PC-3 (cell line): Measurements from ENCODE around the gene CHMP6. TPM values are rescaled to one million over a fixed set of nuclear protein-coding genes. Genes with fewer than 3 reads are reported as not detected.

Experiments used
- ATAC-seq: fragments of 200-7000 bp; cut with Tn5 transposase; 2 replicates; pipeline ENCODE4 v1.9.1; 2020; ENCODE audit warnings: mild to moderate bottlenecking, moderate library complexity
- BruUV-seq: library from RNA; stranded (reverse); fragments of 400-500 nt; replicated peaks from 2 replicates; lab custom pipeline; 2021; lab: Mats Ljungman, UMichigan
- CTCF ChIA-PET: fragments of 300-600 bp; sonication (Branson Sonifier 250); formaldehyde crosslinking; loops from one replicate; lab custom pipeline; 2022; ENCODE audit warnings: antibody characterized with exemption; lab: Charles Lee
- POLR2A ChIA-PET: fragments of 300-600 bp; sonication (Branson Sonifier 250); formaldehyde crosslinking; loops from one replicate; lab custom pipeline; 2022; ENCODE audit warnings: antibody characterized with exemption; ENCODE audit not compliant: unreplicated experiment; lab: Charles Lee
- DNase-seq: peaks from one replicate; pipeline ENCODE4 v3.0.0-alpha.2; 2015
- H2AFZ ChIP-seq: fragments of 300-600 bp; sonication (generic); 2 replicates; pipeline ENCODE4 v1.6.0; 2016; ENCODE audit warnings: antibody characterized with exemption, low read length
- H3F3A ChIP-seq: fragments of 300-600 bp; sonication (generic); one replicate; pipeline ENCODE4 v1.6.0; 2017; ENCODE audit warnings: antibody characterized with exemption, low read length, control low read depth, mild to moderate bottlenecking; ENCODE audit not compliant: unreplicated experiment
- H3K27ac ChIP-seq: fragments of 300-600 bp; sonication (generic); 2 replicates; pipeline ENCODE4 v1.5.1; 2016; ENCODE audit warnings: mild to moderate bottlenecking, low read length
- H3K27me3 ChIP-seq: fragments of 300-600 bp; sonication (generic); 2 replicates; pipeline ENCODE4 v1.6.1; 2016; ENCODE audit warnings: low read length, mixed read lengths
- H3K36me3 ChIP-seq: fragments of 300-600 bp; sonication (generic); 2 replicates; pipeline ENCODE4 v1.6.1; 2016; ENCODE audit warnings: low read depth, mixed run types, low read length, mixed read lengths
- H3K4me1 ChIP-seq: fragments of 300-600 bp; sonication (generic); 2 replicates; pipeline ENCODE4 v1.5.1; 2016; ENCODE audit warnings: low read length; ENCODE audit not compliant: insufficient read depth
- H3K4me2 ChIP-seq: fragments of 300-600 bp; sonication (generic); 2 replicates; pipeline ENCODE4 v1.6.0; 2016; ENCODE audit warnings: low read length
- H3K4me3 ChIP-seq: fragments of 300-600 bp; sonication (generic); 2 replicates; pipeline ENCODE4 v1.5.1; 2016; ENCODE audit warnings: mild to moderate bottlenecking, low read length, mixed read lengths
- H3K79me2 ChIP-seq: fragments of 300-600 bp; sonication (generic); 2 replicates; pipeline ENCODE4 v1.6.1; 2017; ENCODE audit warnings: low read length, mixed read lengths
- H3K9ac ChIP-seq: fragments of 300-600 bp; sonication (generic); 2 replicates; pipeline ENCODE4 v1.6.0; 2016; ENCODE audit warnings: mild to moderate bottlenecking, low read length
- H3K9me2 ChIP-seq: fragments of 300-600 bp; sonication (generic); replicated peaks from 2 replicates; pipeline ENCODE4 v1.6.1; 2016; ENCODE audit warnings: mixed run types, low read length, mixed read lengths
- H3K9me3 ChIP-seq: fragments of 300-600 bp; sonication (generic); 2 replicates; pipeline ENCODE4 v1.6.1; 2016; ENCODE audit warnings: low read length, mixed read lengths
- H4K20me1 ChIP-seq: fragments of 300-600 bp; sonication (generic); 2 replicates; pipeline ENCODE4 v1.6.1; 2016; ENCODE audit warnings: low read length, mixed read lengths
- CTCF ChIP-seq: fragments of 300-600 bp; sonication (generic); conservative IDR thresholded peaks from 2 replicates; pipeline ENCODE4 v1.5.1; 2017; ENCODE audit warnings: antibody characterized with exemption, low read depth, mild to moderate bottlenecking, low read length
- EZH2 ChIP-seq: fragments of 300-600 bp; sonication (generic); IDR thresholded peaks from one replicate; pipeline ENCODE4 v1.6.1; 2017; ENCODE audit warnings: antibody characterized with exemption, mild to moderate bottlenecking, low read length; ENCODE audit not compliant: unreplicated experiment
- EZH2phosphoT487 ChIP-seq: fragments of 300-600 bp; sonication (generic); IDR thresholded peaks from 2 replicates; pipeline ENCODE4 v1.6.1; 2018; ENCODE audit warnings: mild to moderate bottlenecking, antibody characterized with exemption, low read length, borderline replicate concordance
- intact Hi-C: fragments of 100-400 bp; cut with micrococcal nuclease; formaldehyde crosslinking; loops from 2 replicates; pipeline ENCODE4 v1.9.0; 2023
- total RNA-seq: library from RNA; depleted of rRNA; stranded (reverse); fragments of >200 nt; gene quantifications from 2 replicates; pipeline ENCODE4 v1.2.3, GENCODE V29; 2014

The CHMP6 gene
- total RNA-seq, 1 experiment from 2014 or later, result 26.1 TPM

DNA sequence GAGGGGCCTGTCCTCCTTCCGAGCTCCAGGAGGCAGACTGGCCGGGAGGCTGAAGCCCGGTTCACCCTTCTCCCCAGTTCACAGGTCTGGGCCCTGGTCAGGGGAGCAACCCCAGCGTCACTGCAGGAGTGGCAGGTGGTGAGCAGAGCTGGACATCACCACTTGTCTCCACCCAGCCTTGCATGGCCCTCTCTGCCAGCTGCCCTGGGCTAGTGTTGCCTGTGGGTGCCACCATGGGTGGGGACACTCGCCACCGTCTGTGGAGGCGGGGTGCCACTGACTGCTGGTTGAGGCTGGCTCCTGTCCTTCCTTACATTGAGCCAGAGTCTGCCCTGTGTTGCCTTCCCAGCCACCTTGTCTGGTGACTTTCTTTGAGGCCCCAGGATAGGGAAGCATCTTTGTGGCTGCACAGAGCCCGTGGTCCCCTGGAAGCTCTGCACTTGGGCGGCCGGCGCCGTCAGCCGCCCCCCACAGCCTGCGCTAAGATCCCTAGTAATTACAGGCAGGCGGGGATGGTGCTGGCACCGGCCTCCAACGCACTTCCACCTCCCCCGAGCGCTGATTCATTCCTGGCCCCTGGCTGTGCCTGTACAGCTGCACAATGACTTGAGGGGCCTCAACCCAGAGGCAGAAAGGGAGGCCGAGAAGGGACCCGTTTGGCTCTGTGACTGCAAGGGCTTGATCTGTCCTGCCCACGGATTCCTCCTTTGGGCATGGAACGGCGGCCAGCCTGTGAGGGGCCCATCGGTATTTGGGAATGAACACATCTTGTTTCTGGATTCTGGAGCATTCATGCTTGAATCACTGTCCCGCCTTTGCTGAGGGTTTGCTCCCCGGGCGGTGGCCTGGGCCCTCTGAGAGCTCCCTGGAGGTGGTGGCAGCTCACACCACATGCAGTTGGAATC lies 48.5 kb downstream of the CHMP6 start:
- H3K9me3 ChIP-seq, result no peaks in the 10 kb centered on the region
- no peak overlapping the region for H2AFZ ChIP-seq
- peak; percentile 2; the same call in 1 of the 2 replicates for ATAC-seq
- H3K27ac ChIP-seq, result peak overlapping the region; percentile 32; the same call in 1 of the 2 replicates
- BruUV-seq, result no TSS peak
- DNase-seq, result peak; percentile 65
- H3K79me2 ChIP-seq, result peaks cover 97% of the 10 kb centered on the region
- no peak for TF ChIP-seq CTCF
- no peak for TF ChIP-seq EZH2
- no peak for TF ChIP-seq EZH2phosphoT487
- H3K4me3 ChIP-seq, result peak overlapping the region; percentile 10; the same call in 1 of the 2 replicates
- POLR2A ChIA-PET, result no interaction called here
- H3K36me3 ChIP-seq, result peaks cover 3% of the 10 kb centered on the region; the same call in 1 of the 2 replicates
- H3F3A ChIP-seq, result no peaks in the 10 kb centered on the region
- no peaks in the 10 kb centered on the region for H3K27me3 ChIP-seq
- no peak overlapping the region for H3K9ac ChIP-seq
- intact Hi-C loops, result no loop called here
- CTCF ChIA-PET, result no interaction called here
- H3K9me2 ChIP-seq, result no peaks in the 10 kb centered on the region
- H4K20me1 ChIP-seq, result peaks cover 67% of the 10 kb centered on the region
- peaks cover 67% of the 10 kb centered on the region for H3K4me1 ChIP-seq
- H3K4me2 ChIP-seq, result peak overlapping the region; percentile 71

GRCh38 chr17:81040791-81041337 lies 49.2 kb downstream of the CHMP6 start:
- H3K27ac ChIP-seq, result peak overlapping the region; percentile 32; the same call in 1 of the 2 replicates
- peaks cover 100% of the 10 kb centered on the region for H3K79me2 ChIP-seq
- peaks cover 72% of the 10 kb centered on the region for H4K20me1 ChIP-seq
- no peak overlapping the region for H2AFZ ChIP-seq
- H3K4me2 ChIP-seq, result peak overlapping the region; percentile 71
- peaks cover 74% of the 10 kb centered on the region for H3K4me1 ChIP-seq
- POLR2A ChIA-PET, result no interaction called here
- peak overlapping the region; percentile 10; the same call in 1 of the 2 replicates for H3K4me3 ChIP-seq
- BruUV-seq, result no TSS peak
- peaks cover 3% of the 10 kb centered on the region; the same call in 1 of the 2 replicates for H3K36me3 ChIP-seq
- no peaks in the 10 kb centered on the region for H3K9me3 ChIP-seq
- intact Hi-C loops, result no loop called here
- no peaks in the 10 kb centered on the region for H3K27me3 ChIP-seq
- H3F3A ChIP-seq, result no peaks in the 10 kb centered on the region
- CTCF ChIA-PET, result no interaction called here
- no peaks in the 10 kb centered on the region for H3K9me2 ChIP-seq
- TF ChIP-seq EZH2phosphoT487 (no peak), CTCF (peak; percentile 61)
- ATAC-seq (no peak), DNase-seq (peak; percentile 11)
- H3K9ac ChIP-seq, result no peak overlapping the region
